Measurements from ENCODE around the gene SETD2.

DNA sequence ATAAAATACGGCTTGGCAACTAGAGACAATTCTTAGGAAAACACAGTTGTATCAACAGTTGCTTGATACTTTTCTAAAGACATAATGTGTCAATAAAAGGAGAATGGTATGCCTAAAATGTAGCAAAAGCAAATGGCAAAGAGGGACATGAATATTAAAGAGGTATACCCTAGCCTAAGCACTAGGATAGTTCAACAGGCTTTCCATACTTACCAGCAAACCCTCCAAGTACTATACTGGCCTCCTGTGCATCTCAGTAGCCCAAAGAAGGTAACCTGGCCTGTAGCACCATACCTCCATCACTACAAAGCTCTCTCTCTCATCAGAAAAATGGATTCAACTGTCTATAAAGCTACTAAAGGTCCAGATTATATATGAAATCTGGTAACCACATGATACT is 7.5 kb downstream of the SETD2 start:
- TF ChIP-seq, protein P1, sequence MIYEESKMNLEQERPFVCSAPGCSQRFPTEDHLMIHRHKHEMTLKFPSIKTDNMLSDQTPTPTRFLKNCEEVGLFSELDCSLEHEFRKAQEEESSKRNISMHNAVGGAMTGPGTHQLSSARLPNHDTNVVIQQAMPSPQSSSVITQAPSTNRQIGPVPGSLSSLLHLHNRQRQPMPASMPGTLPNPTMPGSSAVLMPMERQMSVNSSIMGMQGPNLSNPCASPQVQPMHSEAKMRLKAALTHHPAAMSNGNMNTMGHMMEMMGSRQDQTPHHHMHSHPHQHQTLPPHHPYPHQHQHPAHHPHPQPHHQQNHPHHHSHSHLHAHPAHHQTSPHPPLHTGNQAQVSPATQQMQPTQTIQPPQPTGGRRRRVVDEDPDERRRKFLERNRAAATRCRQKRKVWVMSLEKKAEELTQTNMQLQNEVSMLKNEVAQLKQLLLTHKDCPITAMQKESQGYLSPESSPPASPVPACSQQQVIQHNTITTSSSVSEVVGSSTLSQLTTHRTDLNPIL (CRISPR knock-in tag; IDR thresholded peaks at IDR 0.05; ENCODE audit: low read depth) = no peak
- TF ChIP-seq, protein P2, sequence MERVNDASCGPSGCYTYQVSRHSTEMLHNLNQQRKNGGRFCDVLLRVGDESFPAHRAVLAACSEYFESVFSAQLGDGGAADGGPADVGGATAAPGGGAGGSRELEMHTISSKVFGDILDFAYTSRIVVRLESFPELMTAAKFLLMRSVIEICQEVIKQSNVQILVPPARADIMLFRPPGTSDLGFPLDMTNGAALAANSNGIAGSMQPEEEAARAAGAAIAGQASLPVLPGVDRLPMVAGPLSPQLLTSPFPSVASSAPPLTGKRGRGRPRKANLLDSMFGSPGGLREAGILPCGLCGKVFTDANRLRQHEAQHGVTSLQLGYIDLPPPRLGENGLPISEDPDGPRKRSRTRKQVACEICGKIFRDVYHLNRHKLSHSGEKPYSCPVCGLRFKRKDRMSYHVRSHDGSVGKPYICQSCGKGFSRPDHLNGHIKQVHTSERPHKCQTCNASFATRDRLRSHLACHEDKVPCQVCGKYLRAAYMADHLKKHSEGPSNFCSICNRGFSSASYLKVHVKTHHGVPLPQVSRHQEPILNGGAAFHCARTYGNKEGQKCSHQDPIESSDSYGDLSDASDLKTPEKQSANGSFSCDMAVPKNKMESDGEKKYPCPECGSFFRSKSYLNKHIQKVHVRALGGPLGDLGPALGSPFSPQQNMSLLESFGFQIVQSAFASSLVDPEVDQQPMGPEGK (CRISPR knock-in tag; IDR thresholded peaks at IDR 0.05; ENCODE audit: borderline replicate concordance) = no peak
- TF ChIP-seq, protein P3, sequence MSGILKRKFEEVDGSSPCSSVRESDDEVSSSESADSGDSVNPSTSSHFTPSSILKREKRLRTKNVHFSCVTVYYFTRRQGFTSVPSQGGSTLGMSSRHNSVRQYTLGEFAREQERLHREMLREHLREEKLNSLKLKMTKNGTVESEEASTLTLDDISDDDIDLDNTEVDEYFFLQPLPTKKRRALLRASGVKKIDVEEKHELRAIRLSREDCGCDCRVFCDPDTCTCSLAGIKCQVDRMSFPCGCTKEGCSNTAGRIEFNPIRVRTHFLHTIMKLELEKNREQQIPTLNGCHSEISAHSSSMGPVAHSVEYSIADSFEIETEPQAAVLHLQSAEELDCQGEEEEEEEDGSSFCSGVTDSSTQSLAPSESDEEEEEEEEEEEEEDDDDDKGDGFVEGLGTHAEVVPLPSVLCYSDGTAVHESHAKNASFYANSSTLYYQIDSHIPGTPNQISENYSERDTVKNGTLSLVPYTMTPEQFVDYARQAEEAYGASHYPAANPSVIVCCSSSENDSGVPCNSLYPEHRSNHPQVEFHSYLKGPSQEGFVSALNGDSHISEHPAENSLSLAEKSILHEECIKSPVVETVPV (CRISPR knock-in tag; IDR thresholded peaks at IDR 0.05) = no peak
- no peak for TF ChIP-seq ZFP30 (CRISPR knock-in tag; IDR thresholded peaks at IDR 0.05)
